Pulmonary artery endothelial cell (primary cell): ENCODE data around the gene WDR18. TPM values are rescaled to one million over a fixed set of nuclear protein-coding genes. Genes with fewer than 3 reads are reported as not detected.

Experiments used
- DNase-seq: peaks from one replicate; pipeline ENCODE4 v3.0.0-alpha.2; 2011; ENCODE audit warnings: low read depth, low spot score
- total RNA-seq: library from RNA; depleted of rRNA; stranded (reverse); fragments of >200 nt; gene quantifications from 2 replicates; pipeline ENCODE4 v1.2.3, GENCODE V29; 2014

Gene WDR18
- total RNA-seq, 1 donor from 2014 or later: 106 TPM

DNA sequence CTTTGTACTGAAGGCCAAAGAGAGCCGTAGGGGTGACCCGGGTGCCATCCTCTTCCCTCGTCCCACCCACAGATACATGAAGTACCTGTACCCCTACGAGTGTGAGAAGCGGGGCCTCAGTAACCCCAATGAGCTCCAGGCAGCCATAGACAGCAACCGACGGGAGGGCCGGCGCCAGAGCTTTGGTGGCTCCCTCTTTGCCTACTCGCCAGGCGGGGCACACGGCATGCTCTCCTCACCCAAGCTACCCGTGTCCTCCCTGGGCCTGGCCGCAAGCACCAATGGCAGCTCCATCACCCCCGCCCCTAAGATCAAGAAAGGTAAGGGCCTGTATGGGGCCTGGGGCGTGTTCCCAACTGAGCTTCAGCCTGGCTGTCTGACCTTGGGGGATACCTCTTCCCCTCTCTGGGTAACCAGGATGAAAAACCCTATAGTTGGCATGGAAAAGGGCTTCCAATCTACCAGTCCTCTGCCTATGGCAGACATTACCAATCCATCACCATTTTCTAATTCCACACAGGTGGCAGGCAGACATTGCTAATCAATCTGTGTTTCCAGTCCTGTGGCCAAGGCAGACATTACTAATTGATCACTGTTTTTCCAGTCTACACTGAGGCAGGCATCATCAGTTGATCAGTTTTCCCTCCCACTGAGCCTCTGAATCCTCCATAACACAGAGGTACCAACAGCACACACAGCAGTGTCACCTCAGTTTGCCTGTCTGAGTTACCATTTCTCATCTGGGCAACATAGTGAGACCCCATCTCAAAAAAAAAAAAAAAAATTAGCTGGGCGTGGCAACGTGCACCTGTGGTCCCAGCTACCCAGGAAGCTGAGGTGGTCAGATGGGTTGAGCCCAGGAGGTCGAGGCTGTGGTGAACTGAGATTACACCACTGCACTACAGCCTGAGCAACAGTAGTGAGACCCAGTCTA, 19.1 kb upstream of the WDR18 start:
- DNase-seq: no peak

DNA sequence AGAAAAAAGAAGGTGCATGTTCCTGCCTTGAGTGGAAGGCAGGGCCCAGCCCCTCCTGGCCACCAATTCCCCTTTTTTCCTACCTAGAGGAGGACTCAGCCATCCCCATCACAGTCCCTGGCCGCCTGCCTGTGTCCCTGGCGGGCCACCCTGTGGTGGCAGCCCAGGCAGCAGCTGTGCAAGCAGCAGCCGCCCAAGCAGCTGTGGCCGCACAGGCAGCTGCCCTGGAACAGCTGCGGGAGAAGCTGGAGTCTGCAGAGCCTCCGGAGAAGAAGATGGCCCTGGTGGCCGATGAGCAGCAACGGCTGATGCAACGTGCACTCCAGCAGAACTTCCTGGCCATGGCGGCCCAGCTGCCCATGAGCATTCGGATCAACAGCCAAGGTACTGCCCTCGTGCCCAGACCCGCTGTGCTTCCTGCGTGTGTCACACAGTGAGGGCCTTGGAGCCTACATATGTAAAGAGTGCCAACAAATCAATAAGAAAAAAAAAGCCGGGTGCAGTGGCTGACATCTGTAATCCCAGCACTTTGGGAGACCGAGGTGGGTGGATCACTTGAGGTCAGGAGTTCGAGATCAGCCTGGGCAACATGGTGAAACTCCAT, 17.6 kb upstream of the WDR18 start:
- no peak for DNase-seq

DNA sequence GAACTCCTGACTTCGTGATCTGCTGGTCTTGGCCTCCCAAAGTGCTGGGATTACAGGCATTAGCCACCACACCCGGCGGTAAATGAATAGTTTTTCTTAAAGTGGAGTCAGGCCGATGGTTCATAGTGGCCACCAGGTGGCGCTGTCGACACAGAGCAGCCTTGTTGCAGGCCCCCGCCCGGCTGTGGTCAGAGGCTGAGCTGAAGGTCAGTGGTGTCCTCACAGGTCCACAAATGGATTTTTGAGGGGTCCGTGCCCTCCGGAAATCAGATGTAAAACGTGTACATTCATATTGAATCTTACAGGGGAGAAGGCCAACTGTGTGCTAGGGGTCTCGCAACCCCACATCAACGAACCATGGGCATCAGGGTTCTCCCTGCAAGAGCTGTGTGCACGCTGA, 13.4 kb upstream of the WDR18 start:
- DNase-seq: no peak

DNA sequence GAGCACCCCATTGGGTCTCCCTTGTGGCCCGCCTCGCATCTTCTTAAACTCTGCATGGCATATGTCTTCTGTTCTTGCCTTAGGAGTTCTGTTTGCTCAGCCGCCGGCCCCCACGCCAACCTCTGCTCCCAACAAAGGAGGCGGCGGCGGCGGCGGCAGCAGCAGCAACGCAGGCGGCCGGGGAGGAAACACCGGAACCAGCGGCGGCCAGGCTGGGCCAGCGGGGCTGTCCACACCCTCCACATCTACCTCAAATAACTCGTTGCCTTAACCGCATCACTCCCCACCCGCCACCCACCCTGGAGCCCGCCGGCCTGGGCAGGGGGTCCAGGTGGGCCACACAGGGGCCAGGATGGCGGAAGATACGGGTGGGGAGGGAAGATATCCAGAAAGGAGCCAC, 12.3 kb upstream of the WDR18 start:
- DNase-seq: no peak

DNA sequence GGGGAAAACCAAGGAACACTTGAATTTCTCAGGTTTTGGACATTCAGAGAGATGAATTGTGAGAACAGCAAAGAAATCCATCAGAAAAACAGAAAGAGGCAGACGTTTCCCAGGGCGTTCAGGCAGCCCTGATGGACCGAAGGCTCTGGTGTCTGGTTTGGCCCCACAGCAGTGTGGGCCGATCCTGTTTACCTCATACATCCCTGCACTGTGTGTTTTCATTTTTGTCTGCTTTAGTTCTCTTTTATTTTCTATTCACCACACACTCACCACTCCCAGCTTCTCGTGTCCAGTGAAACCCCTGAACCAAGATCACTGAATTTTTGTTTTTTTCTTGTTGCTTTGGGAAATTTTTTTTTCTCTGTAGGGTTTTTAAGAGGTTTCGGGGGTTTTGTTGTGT, 11.9 kb upstream of the WDR18 start:
- DNase-seq: no peak

DNA sequence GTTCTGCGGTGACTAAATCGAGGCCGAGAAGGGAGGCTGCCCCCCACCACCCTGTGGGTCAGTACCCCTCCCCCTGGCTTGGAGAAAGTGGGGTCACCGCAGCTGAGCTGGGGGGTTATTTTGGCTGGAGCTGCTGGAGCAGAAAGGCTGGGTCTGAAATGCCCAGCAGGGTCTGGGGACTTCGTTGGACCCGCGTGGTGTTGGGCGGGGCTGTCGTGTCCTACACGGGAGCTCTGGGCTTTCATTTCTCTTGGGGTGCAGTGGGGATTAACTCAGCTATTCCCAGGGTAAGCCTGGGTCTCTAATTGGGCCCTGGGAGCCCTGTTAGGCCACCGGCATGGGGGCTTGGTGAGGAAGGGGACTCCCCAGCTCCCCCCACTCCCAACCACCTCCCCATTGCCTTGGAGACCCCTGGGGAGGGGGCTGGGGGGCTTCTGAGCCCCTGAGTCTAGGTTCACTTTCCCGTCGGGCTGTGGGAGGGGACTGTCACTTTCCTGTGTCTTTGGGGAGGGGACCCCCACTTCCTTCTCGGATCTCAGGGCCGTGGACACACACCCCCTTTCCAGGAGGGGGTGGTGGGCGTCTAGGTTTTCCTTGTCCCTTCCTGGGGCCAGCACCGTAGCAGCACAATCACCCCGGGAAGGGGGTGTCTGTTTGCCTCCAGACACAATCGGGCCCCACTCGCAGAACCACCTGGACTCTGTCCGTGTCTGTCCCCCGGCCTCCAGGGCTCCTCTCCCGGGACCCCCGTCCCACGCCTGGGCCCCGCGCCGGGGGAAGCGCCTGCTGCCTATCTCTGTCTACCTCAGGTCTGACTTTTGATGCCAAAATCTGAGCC, 10.2 kb upstream of the WDR18 start:
- DNase-seq: no peak

DNA sequence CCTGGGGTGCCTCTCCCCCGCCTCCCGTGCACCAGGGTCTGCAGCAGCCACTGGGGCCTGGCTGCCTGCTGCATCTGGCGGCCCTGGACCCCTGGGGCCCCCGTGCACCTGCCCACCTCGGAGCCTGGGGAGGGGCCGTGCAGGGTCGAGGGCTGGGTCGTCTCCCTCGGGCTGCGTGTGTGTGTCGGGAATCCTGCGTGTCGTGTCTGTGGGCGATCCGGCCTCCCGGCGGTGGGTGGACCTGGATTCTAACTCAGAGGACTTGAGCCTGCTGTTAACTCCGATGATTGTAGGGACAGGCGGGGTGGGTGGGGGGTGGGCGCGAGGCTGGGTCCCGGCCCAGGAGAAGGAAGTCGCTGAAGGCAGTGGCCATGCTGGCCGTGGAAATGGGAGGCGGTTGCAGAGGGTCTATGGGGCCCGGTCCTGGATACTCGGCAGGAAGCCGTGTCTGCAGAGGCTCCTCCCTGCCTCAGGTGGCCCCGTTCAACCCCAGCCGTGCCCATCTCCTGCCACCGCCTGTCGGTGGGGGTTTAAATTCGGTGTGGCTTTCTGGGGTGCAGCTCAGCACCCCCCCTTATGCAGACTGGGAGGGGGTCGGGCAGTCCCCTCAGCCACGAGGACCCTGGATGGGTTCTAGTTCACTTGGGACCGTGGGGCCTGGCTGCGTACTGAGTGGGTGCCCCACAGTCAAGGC, 9.4 kb upstream of the WDR18 start:
- DNase-seq: no peak

DNA sequence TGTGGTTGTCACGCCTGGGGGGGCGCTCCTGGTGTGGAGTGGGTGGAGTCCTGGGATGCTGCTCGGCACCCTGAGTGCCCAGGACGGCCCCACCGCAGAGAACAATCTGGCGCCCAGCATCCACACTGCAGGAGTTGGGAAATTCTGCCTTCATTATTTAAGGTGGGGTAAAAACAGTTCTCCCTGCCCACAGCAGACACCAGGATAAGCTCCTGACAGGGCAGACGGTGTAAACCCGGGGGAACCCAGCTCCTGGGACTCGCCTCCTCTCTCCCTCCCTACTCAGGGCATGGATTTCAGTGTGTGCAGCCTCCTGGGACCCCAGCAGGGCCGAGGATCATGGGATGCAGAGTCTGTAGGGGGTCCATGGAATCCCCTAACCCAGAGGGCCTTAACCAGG, 7.7 kb upstream of the WDR18 start:
- DNase-seq: no peak

DNA sequence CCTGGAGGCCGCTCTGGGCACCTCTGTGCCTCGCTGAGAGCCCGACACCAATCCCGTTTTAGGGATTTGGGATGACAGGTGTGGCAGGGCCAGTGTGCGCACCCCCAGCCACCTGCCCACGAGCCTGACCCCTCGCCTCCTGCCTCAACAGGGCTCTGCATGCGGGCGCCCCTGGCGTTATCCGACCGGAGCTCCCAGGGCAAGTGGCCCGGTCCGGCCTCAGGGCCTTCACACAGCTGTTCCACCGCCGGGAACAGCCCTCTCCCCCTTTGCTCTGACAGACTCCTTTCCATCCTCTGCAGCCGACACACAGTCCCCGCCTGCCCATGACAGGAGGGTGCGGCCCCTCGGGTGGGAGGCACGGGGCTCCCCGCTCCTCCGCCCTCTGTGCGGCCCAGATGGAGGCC, 7.1 kb upstream of the WDR18 start:
- no peak for DNase-seq

DNA sequence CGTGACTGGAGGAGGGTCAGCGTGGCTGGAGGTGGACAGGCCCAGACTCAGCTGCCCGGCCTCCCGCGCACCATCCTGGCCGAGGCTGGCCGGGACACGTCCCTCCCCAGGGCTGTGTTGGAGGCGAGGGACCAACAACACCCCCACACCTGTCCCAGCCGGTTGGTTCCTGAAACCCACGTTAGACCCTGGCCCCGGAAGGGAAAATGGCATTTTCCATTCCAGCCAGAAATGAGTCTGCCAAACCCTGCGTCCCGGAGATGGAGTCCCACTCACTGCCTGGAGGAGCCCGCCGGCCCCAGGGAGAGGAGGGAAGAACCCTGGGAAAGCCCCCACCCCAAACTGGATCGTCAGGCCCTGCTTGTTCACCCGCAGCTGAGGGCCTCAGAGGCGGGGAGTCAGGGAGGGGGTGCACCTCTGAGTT, 4.8 kb upstream of the WDR18 start:
- DNase-seq: no peak

DNA sequence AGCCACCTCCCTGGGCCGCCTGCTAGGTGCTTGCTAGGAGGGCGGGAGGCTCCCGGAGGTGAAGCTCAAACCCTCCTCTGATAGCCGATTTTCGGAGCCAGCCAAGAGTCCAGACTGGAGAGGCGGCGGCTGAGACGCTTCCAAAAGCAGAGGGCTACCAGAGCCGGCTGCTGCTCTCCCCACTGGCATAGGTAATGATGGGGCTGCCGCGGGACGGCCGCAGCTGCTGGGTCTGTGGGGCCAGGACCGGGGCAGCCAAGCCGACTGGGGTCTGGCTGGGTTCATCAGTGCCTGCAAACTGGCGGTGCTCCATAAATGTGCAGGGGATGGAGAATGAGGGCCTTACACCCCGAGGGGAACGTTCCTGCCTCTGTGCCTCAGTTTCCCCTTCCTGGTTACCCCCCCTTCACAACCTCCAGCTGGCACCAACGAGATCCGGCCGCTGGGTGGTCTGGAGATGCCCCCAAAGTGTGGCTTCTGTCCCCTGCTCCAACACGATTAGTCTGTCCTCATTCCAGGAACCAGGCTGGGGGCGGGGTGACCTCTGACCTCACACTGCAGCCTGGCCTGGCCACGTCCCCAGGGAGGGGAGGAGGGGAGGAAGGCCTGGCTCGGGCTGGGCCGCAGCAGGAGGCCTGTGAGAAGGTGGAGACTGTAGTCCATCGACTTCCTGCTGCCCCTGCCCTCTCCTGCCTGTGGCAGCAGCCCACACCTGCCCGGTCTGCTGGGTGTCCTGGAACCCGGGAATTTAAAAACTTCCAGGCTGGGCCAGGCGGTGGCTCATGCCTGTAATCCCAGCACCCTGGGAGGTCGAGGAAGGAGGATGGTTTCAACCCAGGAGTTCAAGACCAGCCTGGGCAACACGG, 3.8 kb upstream of the WDR18 start:
- no peak for DNase-seq

DNA sequence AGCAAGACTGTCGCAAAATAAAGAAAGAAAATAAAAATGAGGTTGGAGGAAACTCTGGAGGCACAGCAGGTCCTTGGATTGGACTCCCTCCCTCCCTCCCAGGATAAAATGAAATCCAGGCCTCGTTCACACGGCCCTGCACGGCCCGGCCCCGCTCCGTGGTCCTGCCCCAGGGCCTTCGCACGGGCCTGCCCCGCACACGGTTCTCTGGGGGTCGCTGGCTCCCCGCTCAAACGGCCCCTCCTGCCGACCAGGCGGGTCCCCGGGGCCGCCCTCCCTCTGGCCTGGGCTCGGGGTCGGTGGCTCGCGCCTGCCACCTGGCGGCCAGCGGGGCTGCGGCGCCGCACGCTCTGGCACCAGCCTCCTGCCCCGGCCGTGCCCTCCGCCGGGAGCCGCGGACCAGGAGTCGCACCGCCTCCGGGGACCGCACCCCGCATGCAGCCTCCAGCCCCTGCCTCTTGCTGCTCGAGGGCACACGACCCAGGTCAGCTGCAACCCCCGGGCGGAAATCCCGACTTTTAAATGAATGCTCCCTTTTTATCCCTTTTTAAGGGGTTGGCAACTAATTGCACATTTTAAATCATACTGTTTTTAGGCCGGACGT, 1.5 kb upstream of the WDR18 start:
- no peak for DNase-seq

DNA sequence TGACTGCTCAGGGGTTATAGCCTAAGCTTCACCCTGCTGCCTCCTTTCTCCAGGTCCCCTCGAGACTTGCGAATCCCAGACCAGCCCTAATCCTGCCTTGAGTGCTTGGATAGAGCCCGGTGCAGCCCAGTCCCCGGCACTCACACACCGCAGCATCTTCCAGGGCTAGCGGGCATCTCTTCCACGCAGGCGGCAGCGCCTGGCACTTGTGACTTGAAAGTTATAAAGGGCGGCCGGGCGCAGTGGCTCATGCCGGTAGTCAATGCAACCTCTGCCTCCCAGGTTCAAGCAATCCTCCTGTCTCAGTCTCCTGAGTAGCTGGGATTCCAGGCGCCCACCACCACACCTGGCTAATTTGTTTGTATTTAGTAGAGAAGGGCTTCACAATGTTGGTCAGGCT, 1.9 kb downstream of the WDR18 start:
- no peak for DNase-seq

DNA sequence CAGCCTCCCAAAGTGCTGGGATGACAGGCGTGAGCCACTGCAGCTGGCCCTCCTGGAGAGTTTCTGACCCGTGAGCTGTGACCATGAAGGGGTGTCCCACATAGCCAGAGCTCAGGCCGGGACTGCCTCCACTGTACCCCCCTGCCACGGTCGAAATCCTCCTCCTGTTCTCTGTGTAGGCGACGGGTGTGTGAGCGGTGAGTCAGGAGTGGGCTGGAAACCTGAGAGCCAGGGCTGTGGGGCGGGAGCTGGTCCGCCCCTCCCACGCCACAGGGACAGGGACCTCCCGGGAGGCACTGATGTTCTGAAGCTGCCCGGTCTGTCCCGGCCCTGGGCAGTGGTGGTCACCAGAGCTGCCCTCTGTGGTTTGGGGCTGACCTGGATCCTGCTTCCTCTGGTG, 3.9 kb downstream of the WDR18 start:
- no peak for DNase-seq

DNA sequence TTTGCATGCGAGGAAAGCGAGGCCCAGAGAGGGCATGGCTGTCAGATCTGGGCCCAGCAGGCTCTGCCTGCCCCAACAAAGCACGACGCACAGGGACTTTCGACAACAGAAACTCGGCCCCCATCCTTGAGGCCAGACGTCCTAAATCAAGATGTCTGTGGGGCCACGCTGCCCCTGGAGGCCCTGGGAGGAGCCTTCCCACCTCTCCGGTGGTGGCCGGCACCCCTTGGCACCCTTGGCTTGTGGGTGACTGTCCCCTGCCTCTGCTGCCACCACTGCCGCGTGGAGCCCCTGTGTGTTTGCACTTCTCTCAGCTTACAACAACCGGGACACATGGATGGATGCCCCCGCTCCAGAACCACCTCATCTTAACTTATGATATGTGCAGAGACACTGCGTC, 4.4 kb downstream of the WDR18 start:
- no peak for DNase-seq

DNA sequence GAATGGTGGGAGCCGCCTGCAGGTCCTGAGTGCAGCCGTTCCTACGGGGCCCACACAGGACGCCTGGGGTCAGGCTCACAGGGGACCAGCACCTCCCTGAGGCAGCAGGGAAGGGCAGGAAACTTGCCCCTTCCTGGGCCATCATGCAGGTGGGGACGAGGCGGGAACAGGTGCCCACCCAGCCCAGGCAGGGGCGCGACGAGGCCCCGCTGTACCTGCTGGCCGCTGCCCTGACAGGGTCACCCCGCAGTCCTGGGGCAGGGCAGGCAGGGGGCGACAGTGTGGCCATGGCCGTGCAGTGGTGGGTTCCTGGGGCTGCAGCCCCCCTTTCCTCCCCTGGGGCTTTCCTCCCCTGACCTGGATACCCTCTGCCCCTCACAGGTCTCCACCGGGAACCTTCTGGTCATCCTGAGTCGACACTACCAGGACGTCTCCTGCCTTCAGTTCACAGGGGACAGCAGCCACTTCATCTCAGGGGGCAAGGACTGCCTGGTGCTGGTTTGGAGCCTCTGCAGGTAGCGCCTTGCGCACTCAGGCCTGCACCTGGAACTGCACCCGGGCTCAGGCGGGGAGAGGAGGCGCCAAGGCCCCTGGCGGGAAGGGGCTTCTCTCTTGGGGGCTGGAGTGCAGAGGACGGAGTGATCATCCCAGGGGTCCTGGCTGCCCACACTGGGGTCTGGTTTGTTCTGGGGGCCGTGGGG, 5.4 kb downstream of the WDR18 start:
- no peak for DNase-seq

DNA sequence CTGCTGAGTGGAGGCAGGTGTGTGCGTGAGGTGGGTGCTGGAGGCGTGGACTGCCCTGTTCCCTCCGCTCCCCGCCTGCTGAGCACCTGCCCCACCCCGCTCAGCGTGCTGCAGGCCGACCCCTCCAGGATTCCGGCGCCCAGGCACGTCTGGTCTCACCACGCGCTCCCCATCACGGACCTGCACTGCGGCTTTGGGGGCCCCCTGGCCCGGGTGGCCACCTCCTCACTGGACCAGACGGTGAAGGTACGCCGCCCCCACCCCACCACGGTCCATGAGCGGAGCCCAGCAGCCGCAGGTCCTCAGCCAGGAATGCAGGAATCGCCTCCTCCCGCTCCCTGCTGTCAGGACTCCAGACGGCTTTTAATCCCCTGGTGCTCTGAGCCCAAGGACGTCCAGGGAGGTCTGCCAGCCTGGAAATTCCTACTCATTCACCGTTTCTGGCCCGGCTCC, 6.0 kb downstream of the WDR18 start:
- no peak for DNase-seq

DNA sequence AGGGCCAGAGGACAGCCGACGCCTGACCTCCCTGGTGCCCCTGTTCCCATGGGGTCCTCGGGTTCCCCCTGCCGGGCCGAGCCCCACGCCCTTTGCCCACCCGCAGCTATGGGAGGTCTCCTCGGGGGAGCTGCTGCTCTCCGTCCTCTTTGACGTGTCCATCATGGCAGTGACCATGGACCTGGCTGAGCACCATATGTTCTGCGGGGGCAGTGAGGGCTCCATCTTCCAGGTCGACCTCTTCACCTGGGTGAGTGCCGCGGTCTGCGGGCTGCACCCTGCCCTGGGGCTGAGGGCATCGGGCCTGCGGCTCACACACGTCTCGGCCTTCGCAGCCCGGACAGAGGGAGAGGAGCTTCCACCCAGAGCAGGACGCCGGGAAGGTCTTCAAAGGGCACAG, 6.6 kb downstream of the WDR18 start:
- DNase-seq: no peak

DNA sequence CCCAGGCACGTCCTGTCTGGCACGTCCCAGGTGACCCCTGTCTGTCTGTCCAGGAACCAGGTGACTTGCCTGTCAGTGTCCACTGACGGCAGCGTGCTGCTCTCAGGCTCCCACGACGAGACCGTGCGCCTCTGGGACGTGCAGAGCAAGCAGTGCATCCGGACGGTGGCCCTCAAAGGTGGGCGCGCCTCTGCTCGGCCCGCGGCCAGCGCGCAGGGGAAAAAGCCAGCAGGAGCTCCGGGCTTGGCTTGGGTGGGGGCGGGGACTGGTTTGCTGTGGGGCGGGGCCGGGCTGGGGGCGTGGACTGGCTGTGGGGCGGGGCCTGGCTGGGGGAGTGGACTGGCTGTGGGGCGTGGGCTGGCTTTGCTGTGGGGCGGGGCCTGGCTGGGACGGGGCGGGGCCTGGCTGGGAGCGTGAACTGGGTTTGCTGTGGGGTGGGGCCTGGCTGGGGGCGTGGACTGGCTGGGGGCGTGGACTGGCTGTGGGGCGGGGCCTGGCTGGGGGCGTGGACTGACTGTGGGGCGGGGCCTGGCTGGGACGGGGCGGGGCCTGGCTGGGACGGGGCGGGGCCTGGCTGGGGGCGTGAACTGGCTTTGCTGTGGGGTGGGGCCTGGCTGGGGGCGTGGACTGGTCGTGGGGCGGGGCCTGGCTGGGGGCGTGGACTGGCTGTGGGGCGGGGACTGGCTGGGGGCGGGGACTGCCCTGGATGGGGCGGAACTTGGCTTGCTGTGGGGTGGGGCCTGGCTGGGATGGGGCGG, 7.2 kb downstream of the WDR18 start:
- no peak for DNase-seq
